Activated T-cell treated with anti-CD3 and anti-CD28 coated beads for 4 hours (primary cell): ENCODE results near the gene STXBP3.
"Not testable (repeated sequence)": the region's sequence is repeated elsewhere in the genome, so short reads cannot be mapped to it uniquely, and the experiment has no call there.

Experiments used
- DNase-seq: peaks from one replicate; pipeline ENCODE4 v3.0.0-alpha.2; 2020

Gene STXBP3

DNA sequence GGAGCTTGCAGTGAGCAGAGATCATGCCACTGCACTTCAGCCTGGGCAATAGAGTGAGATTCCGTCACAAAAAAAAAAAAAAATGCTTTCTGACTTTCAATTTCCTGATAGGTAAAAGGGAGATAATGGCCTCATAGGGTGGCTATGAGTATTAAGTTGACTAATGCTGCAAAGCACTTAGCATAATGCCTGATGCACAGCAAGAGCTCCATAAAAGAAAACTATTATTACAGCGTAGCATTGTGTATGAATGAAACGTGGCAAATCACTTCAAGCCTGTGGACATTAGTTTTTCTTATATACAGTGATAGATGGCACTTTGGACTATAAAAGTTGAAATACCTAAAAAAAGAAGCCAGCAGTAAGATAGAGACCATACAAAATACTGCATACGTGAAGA, 17.0 kb upstream of the STXBP3 start:
- DNase-seq = no peak

DNA sequence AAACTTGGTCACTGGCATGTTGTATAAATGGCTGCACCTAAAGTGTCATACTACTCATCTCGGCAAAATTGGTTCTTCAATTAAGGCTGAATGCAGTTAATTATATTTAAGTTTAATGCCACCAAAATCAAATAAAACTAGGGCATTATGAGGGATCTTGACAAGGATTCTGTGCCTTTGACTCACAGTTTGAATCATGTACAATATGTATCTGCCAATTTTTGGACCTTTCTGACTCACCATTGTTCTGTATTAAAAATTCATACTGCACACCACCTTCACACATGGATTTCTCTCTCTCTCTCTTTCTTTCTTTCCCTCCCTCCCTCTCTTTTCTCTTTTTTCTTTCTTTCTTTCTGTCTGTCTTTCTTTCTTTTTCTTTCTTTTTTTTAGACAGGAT, 14.1 kb upstream of the STXBP3 start:
- DNase-seq = no peak

DNA sequence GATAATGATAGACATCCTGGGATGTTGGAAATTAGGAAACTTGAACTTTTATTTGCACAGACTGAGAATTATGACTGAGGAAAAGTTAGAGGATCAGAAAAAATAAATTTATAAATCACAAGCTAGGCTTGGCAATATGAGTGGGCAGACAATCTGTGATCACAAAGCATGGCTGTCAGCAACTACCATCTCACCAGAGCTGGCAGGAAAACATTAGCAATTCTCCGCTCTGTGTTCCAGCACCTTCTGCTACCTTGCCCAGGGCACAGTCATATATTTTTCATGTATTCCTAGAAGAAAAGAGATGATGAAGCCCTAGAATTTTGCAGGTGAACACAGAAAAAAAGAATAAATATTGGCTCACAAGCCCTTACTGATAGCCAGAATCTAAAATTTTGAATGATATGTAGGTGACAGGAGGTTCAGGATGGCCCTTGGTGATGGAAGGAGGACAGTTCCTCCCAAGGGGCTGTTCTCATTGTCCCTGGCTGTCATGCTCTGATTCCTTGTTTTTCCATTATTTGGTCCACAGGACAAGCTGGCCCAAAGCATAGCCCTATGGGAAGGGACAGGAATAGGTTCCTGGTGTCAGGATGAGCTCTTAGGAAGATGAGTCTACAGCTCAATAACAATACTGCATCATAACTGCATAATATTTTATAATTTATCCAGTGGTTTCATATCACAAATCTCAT, 12.2 kb upstream of the STXBP3 start:
- DNase-seq = no peak

DNA sequence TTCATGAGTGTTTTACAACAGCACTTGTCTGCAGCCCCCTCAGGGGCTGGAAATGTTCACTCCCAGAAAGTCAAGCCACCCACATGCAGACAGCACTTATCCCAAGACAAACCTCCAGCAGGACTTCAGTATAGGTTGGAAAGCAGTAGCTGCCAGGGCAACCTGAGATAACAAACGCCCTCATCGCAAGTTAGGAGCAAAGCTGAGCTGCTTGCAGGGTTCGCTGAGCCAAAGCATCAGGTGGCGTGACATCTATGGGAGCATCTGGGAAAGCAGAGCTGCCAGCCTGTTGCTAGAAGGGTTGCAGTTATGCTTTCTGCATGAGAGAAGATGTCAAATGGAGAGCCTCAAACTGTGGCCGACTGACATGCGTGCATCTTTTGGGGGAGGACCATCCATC, 4.2 kb upstream of the STXBP3 start:
- DNase-seq = no peak

DNA sequence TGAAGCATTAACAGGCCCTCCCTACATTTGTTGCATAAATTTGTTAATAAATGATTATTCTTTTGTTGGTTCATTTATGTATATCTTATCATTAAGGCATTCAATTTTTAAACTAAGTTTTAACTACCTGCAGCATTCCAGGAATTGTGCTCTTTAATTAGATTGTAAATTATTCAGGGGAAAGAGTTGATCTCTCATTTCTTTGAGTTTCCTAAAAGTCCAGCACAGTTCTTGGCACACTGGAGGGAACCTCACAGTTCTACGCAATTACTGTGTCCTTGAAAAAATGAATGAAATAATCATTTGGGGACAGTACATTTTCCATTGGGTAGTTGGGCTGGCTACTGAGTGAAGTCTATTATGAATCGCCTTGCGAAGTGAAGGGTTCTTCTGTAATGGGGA, 493 bp upstream of the STXBP3 start:
- no peak for DNase-seq

DNA sequence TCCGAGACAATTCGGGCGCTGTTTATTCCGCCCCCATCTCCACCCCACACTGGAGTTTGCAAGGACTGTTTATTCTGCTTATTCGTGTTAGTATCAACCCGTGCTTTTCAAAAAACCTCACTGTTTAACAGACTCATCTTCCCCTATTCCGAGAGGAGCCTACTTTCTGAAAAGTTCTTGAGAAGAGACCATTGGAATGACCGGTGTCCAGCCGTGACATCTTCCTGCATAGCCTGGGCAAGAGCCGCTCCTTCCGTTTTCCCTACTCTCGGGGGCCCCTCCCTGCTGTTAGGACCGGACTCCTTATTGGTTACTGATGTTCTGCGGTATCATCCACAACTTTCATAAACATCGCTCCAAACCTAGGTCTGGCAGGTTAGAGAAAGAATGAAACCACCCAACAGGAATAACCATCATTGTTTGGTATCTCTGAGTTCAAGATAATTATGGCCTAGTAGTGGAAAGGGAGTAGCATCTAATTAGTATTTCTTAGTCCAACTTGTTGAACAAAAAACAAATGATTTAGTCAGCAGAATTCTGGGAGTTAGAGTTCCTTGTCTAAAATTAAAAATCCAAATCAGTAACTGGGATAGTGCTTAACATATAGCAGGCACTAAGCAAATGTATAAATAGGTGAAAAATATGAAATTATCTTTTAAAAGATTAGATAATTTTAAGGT, 837 bp downstream of the STXBP3 start:
- peak; percentile 13 for DNase-seq

DNA sequence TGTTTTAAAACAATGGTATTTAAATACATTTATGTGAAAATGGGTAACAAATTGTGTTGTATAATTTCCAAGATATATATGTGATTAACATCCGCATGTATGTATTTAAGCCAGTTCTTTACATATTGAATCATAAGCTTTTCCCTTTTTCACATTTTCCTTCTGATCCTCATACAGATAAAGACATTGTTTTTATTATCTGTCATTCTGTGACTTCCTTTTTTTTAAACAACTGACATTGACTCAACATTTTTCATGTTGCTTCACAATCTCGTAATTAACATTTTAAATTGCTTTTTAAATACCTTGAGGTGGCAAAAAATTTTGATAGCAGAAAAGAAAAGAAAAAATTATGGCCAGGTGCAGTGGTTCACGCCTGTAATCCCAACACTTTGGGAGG, 1.4 kb downstream of the STXBP3 start:
- DNase-seq = no peak

DNA sequence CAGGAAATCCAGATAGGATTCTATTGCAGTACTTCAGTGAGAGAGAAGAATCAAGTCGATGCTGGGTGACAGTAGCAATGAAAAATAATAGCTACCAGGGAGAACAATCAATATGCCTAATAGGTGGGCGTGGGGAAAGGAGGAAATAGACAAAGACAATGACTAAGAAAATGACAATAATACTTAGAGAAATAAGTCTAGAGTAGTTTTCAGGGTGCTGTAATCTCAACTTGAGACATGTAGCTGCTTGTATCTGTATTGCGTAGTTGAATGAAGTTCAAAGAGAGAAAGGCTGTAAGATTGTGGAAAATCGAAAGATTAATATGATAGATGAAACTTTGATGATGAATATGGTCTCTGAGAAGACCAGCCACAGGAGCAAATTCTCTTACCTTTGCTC, 2.6 kb downstream of the STXBP3 start:
- no peak for DNase-seq

DNA sequence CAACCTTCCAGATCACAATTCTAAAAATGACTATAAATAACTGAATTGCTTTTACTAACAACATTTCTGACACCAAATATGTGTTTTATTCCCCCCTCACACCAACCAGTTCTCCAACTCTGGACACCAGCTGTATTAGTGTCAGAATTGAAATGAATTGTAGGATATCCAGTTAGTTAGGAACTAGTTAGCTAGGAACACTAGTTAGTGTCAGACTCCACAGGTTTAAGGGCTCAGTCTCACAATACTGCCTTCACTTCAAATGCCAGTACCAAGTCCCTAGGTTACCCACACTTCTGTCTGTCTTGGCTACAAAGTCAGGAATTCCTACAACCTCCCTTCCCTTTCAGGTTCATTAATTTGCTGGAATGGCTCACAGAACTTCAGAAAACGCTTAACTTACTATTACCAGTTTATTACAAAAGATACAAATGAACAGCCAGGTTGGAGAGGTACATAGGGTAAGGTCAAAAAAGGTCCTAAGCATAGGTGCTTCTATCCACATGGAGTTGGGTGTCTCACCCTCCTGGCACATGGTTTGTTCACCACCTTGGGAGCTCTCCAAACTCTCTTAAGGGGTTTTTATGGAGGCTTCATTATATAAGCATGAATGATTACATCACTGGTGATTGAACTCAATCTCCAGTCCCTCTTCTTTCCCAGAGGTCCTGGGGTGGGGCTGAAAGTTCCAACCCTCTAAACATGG, 4.2 kb downstream of the STXBP3 start:
- no peak for DNase-seq

DNA sequence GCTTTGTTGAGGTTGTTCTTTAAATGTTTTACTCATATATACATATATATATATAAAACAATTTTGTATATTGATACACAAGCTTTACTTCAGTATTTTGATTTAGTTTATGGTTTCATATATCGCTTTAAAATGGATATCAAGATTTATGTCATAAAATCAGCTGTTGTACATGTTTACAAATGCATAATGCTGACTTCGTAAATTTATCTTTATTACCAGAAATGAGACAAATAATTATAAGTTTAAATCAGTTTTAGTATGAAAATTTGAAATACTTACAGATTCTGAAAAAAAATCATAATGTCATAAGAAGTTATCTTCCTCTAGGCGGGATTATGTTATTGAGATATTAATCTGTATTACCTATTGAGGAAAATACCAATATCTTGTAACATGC, 6.9 kb downstream of the STXBP3 start:
- DNase-seq = no peak

DNA sequence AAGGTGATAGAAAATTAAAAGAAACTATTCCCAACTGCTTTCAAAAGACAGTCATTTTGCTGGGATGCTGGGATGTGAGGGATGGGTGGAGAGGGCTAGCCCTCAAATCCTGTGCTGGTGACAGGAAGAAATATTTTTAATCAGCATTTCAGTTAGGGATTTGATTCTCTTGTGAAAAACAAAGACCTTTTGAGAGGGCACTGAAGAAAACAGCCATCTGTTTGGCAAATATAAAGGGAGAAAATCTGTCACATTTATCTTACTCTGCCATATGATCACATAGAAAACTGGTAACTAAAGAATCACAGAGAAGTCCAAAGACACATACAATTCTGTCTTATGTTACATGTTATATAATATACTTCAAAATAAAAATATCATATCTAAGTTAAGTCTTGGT, 12.3 kb downstream of the STXBP3 start:
- DNase-seq = no peak

DNA sequence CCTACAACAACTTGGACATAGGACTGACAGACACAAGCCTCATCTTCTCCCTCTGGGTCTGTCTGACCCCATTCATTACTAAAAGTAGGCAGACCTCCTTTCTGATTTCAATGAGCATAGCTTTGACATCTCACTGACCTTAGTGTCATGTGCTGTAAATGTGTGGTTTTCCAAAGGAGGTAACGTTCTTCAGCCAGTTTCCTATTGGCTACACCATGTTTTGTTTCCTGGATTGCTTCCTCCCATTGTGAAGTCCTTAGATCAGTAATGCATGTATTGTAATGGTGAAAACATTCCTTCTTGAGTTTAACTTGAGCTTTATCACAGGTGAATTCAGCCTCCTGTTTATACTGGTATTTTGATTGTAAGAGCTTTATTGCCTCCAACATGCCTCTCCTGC, 20.6 kb downstream of the STXBP3 start:
- no peak for DNase-seq

DNA sequence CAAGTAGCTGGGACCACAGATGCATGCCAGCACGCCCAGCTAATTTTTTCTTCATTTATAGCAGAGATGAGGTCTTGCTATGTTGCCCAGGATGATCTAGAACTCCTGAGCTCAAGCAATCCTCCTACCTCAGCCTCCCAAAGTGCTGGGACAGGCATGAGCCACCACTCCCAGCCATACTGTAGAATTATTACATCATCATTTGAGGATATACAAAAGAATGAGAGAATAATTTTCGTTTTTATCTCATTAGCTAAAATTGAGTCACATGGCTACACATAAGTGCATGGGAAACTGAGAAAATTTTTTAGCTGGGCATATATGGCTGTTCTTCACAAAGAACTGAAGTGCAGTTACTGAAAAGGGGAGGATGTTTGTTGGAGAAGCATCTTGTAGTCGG, 21.2 kb downstream of the STXBP3 start:
- DNase-seq = no peak

DNA sequence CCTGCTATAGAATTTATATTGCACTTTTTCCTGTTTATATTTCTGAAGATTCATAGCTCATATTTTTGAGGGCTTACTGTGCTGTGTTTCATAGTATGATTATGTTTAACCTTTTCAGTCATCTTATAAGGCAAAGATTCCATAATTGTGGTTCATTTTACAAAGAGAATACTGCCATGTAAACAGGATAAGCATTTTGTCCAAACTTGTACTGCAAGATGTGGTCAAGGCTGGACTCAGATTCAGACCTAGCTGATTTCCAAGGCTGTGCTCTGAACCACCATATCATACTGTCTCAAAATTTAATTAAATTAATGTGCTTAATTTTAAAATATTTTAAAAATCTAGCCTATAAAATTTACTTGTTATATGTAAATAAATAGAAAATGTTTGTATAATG, 31.4 kb downstream of the STXBP3 start:
- no peak for DNase-seq

DNA sequence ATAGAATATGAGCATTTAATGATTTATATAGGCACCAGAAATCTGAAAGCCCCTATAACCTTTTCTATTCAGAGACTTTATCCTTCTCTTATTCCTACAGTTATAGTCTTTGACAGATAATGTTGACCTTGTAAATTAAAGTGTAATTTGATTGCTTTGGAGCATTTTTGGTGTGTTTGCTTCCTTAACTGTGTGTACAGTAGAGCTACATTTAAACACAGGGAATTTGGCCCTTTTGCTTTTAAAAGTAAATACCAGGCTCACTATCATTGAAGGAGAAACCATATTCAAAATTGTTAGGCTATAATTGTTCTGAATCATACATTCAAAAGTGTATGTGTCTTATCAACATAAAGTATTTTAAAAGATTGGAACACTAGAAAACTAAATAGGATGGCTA, 33.0 kb downstream of the STXBP3 start:
- no peak for DNase-seq

DNA sequence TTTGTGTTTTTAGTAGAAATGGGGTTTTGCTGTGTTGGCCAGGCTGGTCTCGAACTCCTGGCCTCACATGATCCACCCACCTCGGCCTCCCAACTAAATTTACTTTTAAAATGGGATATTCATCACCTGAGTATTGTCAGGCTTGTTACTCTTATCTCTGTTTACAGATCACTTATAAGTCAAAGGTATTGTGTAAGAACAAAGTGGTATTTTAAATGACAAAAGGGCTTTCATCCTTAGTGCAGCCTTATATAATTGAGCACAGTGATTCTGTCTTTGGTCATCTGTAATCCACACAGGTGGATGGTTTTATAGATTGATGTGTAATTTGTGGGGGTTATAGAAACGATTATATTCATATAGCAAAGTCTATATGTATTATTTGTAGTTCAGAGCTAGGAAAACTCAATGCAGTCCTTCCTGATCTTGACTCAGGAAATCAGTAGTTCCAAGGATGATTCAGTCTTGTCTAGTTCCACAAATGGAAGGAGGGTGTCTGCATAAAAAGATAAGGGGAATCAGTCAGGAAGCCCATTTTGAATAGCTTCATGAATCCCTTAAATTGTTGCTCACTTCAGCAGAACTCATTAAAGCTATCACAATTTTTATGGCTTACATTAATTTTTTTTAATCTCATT, 34.6 kb downstream of the STXBP3 start:
- no peak for DNase-seq

DNA sequence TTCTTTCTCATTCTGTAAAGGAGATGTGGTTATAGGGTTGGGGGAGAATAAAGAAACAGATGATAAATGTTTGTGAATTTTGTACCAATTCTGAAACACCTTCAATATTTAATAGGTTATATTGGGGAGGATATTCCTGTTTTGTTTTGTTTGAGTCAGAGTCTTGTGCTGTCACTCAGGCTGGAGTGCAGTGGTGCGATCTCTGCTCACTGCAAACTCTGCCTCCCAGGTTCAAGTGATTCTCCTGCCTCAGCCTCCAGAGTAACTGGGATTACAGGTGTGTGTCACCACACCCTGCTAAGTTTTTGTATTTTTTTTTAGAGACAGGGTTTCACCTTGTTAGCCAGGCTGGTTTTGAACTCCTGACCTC, 35.1 kb downstream of the STXBP3 start:
- not testable (repeated sequence) for DNase-seq

DNA sequence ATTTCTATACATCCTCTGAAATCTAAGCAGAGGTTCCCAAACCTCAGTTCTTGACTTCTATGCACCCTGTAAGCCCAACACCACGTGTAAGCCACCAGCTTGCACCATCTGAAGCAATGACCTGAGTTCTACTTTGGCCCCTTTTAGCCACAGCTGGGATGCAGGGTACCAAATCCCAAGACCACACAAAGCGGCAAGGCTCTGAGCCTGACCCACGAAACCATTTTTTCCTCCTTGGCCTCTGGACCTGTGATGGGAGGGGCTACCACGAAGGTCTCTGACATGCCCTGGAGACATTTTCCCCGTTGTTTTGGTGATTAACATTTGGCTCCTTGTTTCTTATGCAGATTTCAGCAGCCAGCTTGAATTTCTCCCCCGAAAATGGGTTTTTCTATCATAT, 38.8 kb downstream of the STXBP3 start:
- DNase-seq = no peak

DNA sequence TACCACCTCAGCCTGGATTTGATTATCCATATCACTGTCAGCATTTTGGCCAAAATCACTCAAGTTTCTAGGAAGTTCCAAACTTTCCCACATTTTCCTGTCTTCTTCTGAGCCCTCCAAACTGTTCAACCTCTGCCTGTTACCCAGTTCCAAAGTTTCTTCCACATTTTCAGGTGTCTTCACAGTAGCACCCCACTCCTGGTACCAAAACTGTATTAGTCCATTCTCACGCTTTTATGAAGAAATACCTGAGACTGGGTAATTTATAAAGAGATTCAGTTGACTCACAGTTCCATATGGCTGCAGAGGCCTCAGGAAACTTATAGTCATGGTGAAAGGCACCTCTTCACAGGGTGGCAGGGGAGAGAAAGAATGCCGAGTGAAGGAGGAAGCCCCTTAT, 39.4 kb downstream of the STXBP3 start:
- DNase-seq = no peak

DNA sequence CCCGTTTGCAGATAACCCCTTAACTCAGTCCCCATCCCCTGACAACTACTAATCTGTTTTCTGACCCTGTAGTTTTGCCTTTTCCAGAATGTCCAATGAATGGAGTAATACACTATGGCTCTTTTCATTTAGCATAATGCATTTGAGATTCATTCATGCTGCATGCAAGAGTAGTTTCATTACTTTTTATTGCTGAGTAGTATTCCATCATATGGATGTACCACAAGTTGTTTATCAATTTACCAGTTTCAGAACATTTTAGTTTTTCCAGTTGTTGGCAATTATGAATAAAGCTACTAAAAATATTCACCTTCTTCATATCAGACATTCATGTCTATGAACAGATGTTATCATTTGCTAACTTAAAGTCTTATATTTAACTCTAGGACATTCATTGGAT, 45.3 kb downstream of the STXBP3 start:
- no peak for DNase-seq

DNA sequence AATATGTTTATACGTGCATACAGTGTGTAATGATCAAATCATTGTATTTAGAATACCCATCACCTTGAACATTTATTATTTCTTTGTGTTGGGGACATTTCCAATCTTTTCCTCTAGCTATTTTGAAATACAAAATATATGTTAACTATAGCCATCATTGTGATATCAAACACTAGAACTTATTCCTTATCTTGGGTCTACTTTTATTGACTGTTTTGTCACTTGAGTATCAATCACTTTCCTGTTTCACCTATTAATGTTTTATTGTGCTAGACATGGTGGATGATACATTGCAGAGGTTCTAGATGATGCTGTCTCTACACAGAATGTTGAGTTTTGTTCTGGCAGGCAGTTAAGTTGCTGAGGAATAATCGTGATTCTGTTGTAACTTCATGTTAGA, 45.9 kb downstream of the STXBP3 start:
- DNase-seq = no peak

DNA sequence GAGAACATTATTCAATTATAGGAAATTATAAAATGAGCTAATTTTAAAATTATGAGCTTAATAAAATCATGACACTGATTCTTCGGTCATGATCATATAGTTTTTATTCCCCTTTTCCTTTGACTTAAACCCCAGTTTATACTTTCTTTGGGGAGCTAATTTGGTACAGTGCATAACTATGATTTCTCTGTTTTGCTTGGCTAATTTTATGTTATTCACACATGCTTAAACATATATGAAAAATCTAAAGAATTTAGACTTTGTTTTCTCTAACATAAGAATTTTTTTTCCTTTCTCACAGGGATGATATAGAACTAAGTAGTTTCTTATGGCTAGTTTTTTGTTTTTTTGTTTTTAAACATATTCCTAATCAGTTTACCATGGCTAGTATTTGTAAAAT, 52.5 kb downstream of the STXBP3 start:
- no peak for DNase-seq

DNA sequence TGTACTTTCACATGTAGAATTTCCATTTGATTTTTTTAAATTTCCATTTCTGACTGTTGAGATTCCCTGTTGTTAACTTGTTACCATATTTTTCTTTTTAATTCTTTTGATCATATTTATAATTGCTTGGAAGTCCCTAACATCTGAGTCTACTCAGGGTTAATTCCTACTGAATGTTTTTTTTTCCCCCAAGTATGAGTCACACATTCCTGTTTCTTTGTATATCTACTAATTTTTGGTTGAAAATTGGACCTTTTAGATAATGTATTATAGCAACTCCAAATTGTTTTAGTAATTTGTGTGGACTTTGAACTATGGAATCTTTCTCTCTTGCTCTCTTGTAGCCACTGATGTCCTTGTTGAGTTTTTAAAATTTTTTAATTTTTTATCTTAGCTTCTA, 54.6 kb downstream of the STXBP3 start:
- DNase-seq = no peak

DNA sequence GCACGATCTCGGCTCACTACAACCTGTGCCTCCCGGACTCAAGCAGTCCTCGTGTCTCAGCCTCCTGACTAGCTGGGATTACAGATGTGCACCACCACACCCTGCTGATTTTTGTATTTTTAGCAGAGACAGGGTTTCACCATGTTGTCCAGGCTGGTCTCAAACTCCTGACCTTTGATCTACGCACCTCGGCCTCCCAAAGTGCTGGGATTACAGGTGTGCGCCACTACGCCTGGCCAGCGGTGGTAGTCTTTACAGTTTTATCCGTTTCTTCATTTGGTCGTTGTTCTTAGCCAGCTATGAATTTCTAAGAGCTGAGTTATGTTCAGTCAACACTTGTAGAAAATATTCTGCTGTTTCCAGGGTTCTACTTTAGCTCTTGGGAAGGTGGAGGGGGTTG, 57.1 kb downstream of the STXBP3 start:
- DNase-seq = no peak
